ENCODE results near the gene PNRC2.

Gene PNRC2

GRCh38 chr1:23979881-23980727, 20.5 kb downstream of the PNRC2 start, which contains the start of gene SRSF10 (continued):
- TF ChIP-seq ZNF280D (tag by site-specific recombination; IDR thresholded peaks at IDR 0.05) (no peak), ZBTB44 (tag by site-specific recombination; IDR thresholded peaks at IDR 0.05) (no peak), ZNF600 (tag by site-specific recombination; IDR thresholded peaks at IDR 0.05) (peak; percentile 78), PATZ1 (tag by site-specific recombination; IDR thresholded peaks at IDR 0.05) (peak; percentile 60; the same call in 1 of the 2 replicates), ZNF473 (tag by site-specific recombination; IDR thresholded peaks at IDR 0.05) (no peak), KLF9 (tag by site-specific recombination; IDR thresholded peaks at IDR 0.05; ENCODE audit: low read depth) (peak; percentile 42; the same call in 1 of the 2 replicates), ZNF658 (tag by site-specific recombination; IDR thresholded peaks at IDR 0.05) (0 out of 2 replicates have a peak, but pooled peaks have one; percentile 26), ZNF558 (tag by site-specific recombination; IDR thresholded peaks at IDR 0.05) (no peak; the same call in 1 of the 2 replicates), ZNF747 (tag by site-specific recombination; IDR thresholded peaks at IDR 0.05) (no peak), ZNF146 (tag by site-specific recombination; IDR thresholded peaks at IDR 0.05) (peak; percentile 44), ZNF629 (tag by site-specific recombination; IDR thresholded peaks at IDR 0.05) (peak; percentile 46), ZNF155 (tag by site-specific recombination; IDR thresholded peaks at IDR 0.05) (no peak), ZNF214 (tag by site-specific recombination; IDR thresholded peaks at IDR 0.05; ENCODE audit: borderline replicate concordance) (no peak), ZNF175 (tag by site-specific recombination; IDR thresholded peaks at IDR 0.05) (no peak), ZNF677 (tag by site-specific recombination; IDR thresholded peaks at IDR 0.05) (no peak), PRDM1 (tag by site-specific recombination; IDR thresholded peaks at IDR 0.05) (0 out of 2 replicates have a peak, but pooled peaks have one; percentile 4), ZBTB10 (tag by site-specific recombination; IDR thresholded peaks at IDR 0.05) (peak; percentile 37; the same call in 1 of the 2 replicates), ZSCAN16 (tag by site-specific recombination; IDR thresholded peaks at IDR 0.05) (peak; percentile 100), ZNF792 (tag by site-specific recombination; IDR thresholded peaks at IDR 0.05) (no peak), ZNF555 (tag by site-specific recombination; conservative IDR thresholded peaks at IDR 0.05) (no peak), ZBTB49 (tag by site-specific recombination; IDR thresholded peaks at IDR 0.05; ENCODE audit: low read depth) (no peak), ZNF514 (tag by site-specific recombination; IDR thresholded peaks at IDR 0.05) (no peak), ZNF837 (tag by site-specific recombination; IDR thresholded peaks at IDR 0.05) (no peak), INSM2 (tag by site-specific recombination; IDR thresholded peaks at IDR 0.05) (peak; percentile 64), ZNF610 (tag by site-specific recombination; IDR thresholded peaks at IDR 0.05; ENCODE audit: borderline replicate concordance) (peak; percentile 56)
